ENCODE results near the gene KLF13. TPM values are rescaled to one million over a fixed set of nuclear protein-coding genes. Genes with fewer than 3 reads are reported as not detected.

Gene KLF13
- total RNA-seq, 1 experiment from 2014 or later = 32.9 TPM

- DNase-seq = no peak
Measured at GRCh38 chr15:31345606-31346366, 19.2 kb downstream of the KLF13 start.

GRCh38 chr15:31346367-31347066 is 19.9 kb downstream of the KLF13 start:
- no peaks in the 10 kb centered on the region for H3K9me3 ChIP-seq (ENCODE audit: low read length)
- H3K27ac ChIP-seq (ENCODE audit: low read length) = peak overlapping the region; percentile 89
- peak overlapping the region; percentile 71 for H3K4me2 ChIP-seq (ENCODE audit: low read depth, low read length, poor library complexity, severe bottlenecking)
- H3K36me3 ChIP-seq (ENCODE audit: insufficient read depth, low read length) = no peaks in the 10 kb centered on the region
- H3K4me3 ChIP-seq (ENCODE audit: low read length) = peak overlapping the region; percentile 62
- H3K9me2 ChIP-seq (replicated peaks; ENCODE audit: insufficient read depth, low read length) = no peaks in the 10 kb centered on the region
- no peaks in the 10 kb centered on the region for H3K27me3 ChIP-seq (ENCODE audit: low read length)
- peak overlapping the region; percentile 65 for H3K9ac ChIP-seq (ENCODE audit: low read length)
- peaks cover 95% of the 10 kb centered on the region for H3K4me1 ChIP-seq (ENCODE audit: low read length)
- no peak for DNase-seq
- peaks cover 95% of the 10 kb centered on the region for H3K79me2 ChIP-seq (ENCODE audit: low read length)
- no peak overlapping the region for H2AFZ ChIP-seq (ENCODE audit: low read length)
- H4K20me1 ChIP-seq (ENCODE audit: insufficient read depth, low read depth, low read length) = peaks cover 59% of the 10 kb centered on the region; the same call in 1 of the 2 replicates

More at GRCh38 chr15:31345606-31346366, 19.2 kb downstream of the KLF13 start:
- no peaks in the 10 kb centered on the region for H3K36me3 ChIP-seq (ENCODE audit: insufficient read depth, low read length)
- peak overlapping the region; percentile 65 for H3K9ac ChIP-seq (ENCODE audit: low read length)
- H4K20me1 ChIP-seq (ENCODE audit: insufficient read depth, low read depth, low read length) = peaks cover 64% of the 10 kb centered on the region; the same call in 1 of the 2 replicates
- H3K4me1 ChIP-seq (ENCODE audit: low read length) = peaks cover 95% of the 10 kb centered on the region
- H3K9me2 ChIP-seq (replicated peaks; ENCODE audit: insufficient read depth, low read length) = no peaks in the 10 kb centered on the region
- H3K79me2 ChIP-seq (ENCODE audit: low read length) = peaks cover 94% of the 10 kb centered on the region
- H3K27ac ChIP-seq (ENCODE audit: low read length) = peak overlapping the region; percentile 89
- H3K27me3 ChIP-seq (ENCODE audit: low read length) = no peaks in the 10 kb centered on the region
- H3K9me3 ChIP-seq (ENCODE audit: low read length) = no peaks in the 10 kb centered on the region
- H3K4me3 ChIP-seq (ENCODE audit: low read length) = peak overlapping the region; percentile 62
- H2AFZ ChIP-seq (ENCODE audit: low read length) = no peak overlapping the region
- peak overlapping the region; percentile 71 for H3K4me2 ChIP-seq (ENCODE audit: low read depth, low read length, poor library complexity, severe bottlenecking)

- H3K4me2 ChIP-seq (ENCODE audit: low read depth, low read length, poor library complexity, severe bottlenecking) = peak overlapping the region; percentile 71
- H4K20me1 ChIP-seq (ENCODE audit: insufficient read depth, low read depth, low read length) = peaks cover 51% of the 10 kb centered on the region; the same call in 1 of the 2 replicates
- no peak overlapping the region for H2AFZ ChIP-seq (ENCODE audit: low read length)
- peak overlapping the region; percentile 65 for H3K9ac ChIP-seq (ENCODE audit: low read length)
- no peaks in the 10 kb centered on the region for H3K9me3 ChIP-seq (ENCODE audit: low read length)
- no peak for DNase-seq
- no peaks in the 10 kb centered on the region for H3K36me3 ChIP-seq (ENCODE audit: insufficient read depth, low read length)
- peak overlapping the region; percentile 62; the same call in 1 of the 2 replicates for H3K4me3 ChIP-seq (ENCODE audit: low read length)
- no peaks in the 10 kb centered on the region for H3K9me2 ChIP-seq (replicated peaks; ENCODE audit: insufficient read depth, low read length)
- H3K27ac ChIP-seq (ENCODE audit: low read length) = peak overlapping the region; percentile 89
- peaks cover 95% of the 10 kb centered on the region for H3K4me1 ChIP-seq (ENCODE audit: low read length)
- H3K27me3 ChIP-seq (ENCODE audit: low read length) = no peaks in the 10 kb centered on the region
- H3K79me2 ChIP-seq (ENCODE audit: low read length) = peaks cover 93% of the 10 kb centered on the region
Measured at GRCh38 chr15:31347067-31347975, 20.7 kb downstream of the KLF13 start.

DNA sequence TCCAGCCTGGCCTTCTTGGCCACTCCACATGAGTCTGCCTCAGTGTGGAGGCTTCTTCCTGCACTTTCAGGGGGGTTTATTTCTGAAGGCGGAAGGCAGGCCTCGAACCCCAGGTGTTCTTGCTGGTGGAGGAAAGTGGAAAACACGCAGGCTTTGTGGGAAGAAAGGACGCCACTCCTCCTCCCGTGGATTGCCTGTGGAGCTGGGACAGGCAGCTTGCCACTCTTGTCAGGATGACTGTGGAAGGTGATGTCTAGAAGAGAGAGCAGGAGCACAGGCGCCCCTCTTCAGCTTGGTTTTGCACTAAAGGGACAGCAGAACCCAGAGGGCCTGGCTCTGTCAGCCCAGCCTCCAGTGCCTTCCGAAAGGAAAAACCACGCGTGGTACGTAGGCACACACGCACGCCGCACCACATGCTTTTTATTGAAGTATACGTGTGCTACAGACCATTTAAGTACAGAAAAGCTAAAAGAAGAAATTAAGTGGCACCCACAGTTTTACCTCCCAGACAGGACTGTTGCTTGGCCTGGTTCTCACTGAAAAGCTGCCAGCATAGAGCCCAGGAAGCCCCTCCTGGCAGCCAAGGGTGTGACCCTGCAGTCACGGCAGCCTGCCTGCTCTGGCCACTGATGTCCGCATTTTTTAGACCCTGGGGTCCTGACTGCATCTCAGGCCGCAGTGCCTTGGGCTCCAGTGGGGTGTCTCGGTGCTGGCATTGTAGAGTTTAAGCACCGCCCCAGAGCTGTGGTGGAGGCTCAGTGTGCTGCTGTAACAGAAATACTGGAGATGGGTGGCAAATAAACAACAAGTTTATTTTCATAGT is 21.6 kb downstream of the KLF13 start:
- peaks cover 95% of the 10 kb centered on the region for H3K79me2 ChIP-seq (ENCODE audit: low read length)
- H3K9me3 ChIP-seq (ENCODE audit: low read length) = no peaks in the 10 kb centered on the region
- no peak overlapping the region for H3K9ac ChIP-seq (ENCODE audit: low read length)
- H3K4me2 ChIP-seq (ENCODE audit: low read depth, low read length, poor library complexity, severe bottlenecking) = no peak overlapping the region
- no peaks in the 10 kb centered on the region for H3K36me3 ChIP-seq (ENCODE audit: insufficient read depth, low read length)
- no peaks in the 10 kb centered on the region for H3K9me2 ChIP-seq (replicated peaks; ENCODE audit: insufficient read depth, low read length)
- no peak overlapping the region for H2AFZ ChIP-seq (ENCODE audit: low read length)
- H3K4me1 ChIP-seq (ENCODE audit: low read length) = peaks cover 95% of the 10 kb centered on the region
- no peaks in the 10 kb centered on the region for H3K27me3 ChIP-seq (ENCODE audit: low read length)
- no peak overlapping the region for H3K4me3 ChIP-seq (ENCODE audit: low read length)
- DNase-seq = no peak
- H4K20me1 ChIP-seq (ENCODE audit: insufficient read depth, low read depth, low read length) = peaks cover 47% of the 10 kb centered on the region; the same call in 1 of the 2 replicates
- H3K27ac ChIP-seq (ENCODE audit: low read length) = no peak overlapping the region

- H4K20me1 ChIP-seq (ENCODE audit: insufficient read depth, low read depth, low read length) = peaks cover 37% of the 10 kb centered on the region; the same call in 1 of the 2 replicates
- H3K4me3 ChIP-seq (ENCODE audit: low read length) = no peak overlapping the region
- H3K9me3 ChIP-seq (ENCODE audit: low read length) = no peaks in the 10 kb centered on the region
- no peaks in the 10 kb centered on the region for H3K27me3 ChIP-seq (ENCODE audit: low read length)
- H3K79me2 ChIP-seq (ENCODE audit: low read length) = peaks cover 92% of the 10 kb centered on the region
- H3K36me3 ChIP-seq (ENCODE audit: insufficient read depth, low read length) = no peaks in the 10 kb centered on the region
- no peak overlapping the region for H3K27ac ChIP-seq (ENCODE audit: low read length)
- no peaks in the 10 kb centered on the region for H3K9me2 ChIP-seq (replicated peaks; ENCODE audit: insufficient read depth, low read length)
- no peak overlapping the region for H2AFZ ChIP-seq (ENCODE audit: low read length)
- H3K9ac ChIP-seq (ENCODE audit: low read length) = no peak overlapping the region
- no peak for DNase-seq
- H3K4me1 ChIP-seq (ENCODE audit: low read length) = peaks cover 91% of the 10 kb centered on the region
- no peak overlapping the region for H3K4me2 ChIP-seq (ENCODE audit: low read depth, low read length, poor library complexity, severe bottlenecking)
Measured at GRCh38 chr15:31349233-31350141, 22.9 kb downstream of the KLF13 start.

- Histone ChIP-seq H3K79me2 (ENCODE audit: low read length) (peaks cover 93% of the 10 kb centered on the region), H3K9ac (ENCODE audit: low read length) (no peak overlapping the region), H2AFZ (ENCODE audit: low read length) (no peak overlapping the region), H3K9me2 (replicated peaks; ENCODE audit: insufficient read depth, low read length) (no peaks in the 10 kb centered on the region), H3K27me3 (ENCODE audit: low read length) (no peaks in the 10 kb centered on the region), H3K27ac (ENCODE audit: low read length) (no peak overlapping the region), H3K4me2 (ENCODE audit: low read depth, low read length, poor library complexity, severe bottlenecking) (no peak overlapping the region), H4K20me1 (ENCODE audit: insufficient read depth, low read depth, low read length) (peaks cover 29% of the 10 kb centered on the region; the same call in 1 of the 2 replicates), H3K36me3 (ENCODE audit: insufficient read depth, low read length) (no peaks in the 10 kb centered on the region), H3K9me3 (ENCODE audit: low read length) (no peaks in the 10 kb centered on the region), H3K4me3 (ENCODE audit: low read length) (no peak overlapping the region), H3K4me1 (ENCODE audit: low read length) (peaks cover 80% of the 10 kb centered on the region)
- DNase-seq = no peak
Measured at GRCh38 chr15:31350771-31351170, 24.1 kb downstream of the KLF13 start.

All from Karpas-422 (cell line).